Stomach (tissue), 9 donors: Measurements from ENCODE around the gene GRAMD1A. TPM values are rescaled to one million over a fixed set of nuclear protein-coding genes. Genes with fewer than 3 reads are reported as not detected.

Experiments used
- DNase-seq, 2 donors: peaks; one replicate each; pipeline versions ENCODE4 v3.0.0 to v3.0.0-alpha.2; 2013 to 2019
- H3K27ac ChIP-seq, 5 donors: fragments of 200-600 bp in 4 of 5; sonication (generic) in 4 of 5; one replicate each; pipeline ENCODE4 v1.5.1; 2013 to 2019; ENCODE audit warnings: mild to moderate bottlenecking in 1 of 5, moderate library complexity in 1 of 5
- H3K27me3 ChIP-seq, 3 donors: fragments of 200-600 bp; sonication (generic); one replicate each; pipeline ENCODE4 v1.5.1; 2017 to 2019; ENCODE audit warnings: mixed run types in 1 of 3
- H3K36me3 ChIP-seq, 4 donors: fragments of 200-600 bp; sonication (generic); 1 replicate in 3 of 4; 2 replicates in 1 of 4; pipeline ENCODE4 v1.5.1; 2016 to 2019
- H3K4me1 ChIP-seq, 4 donors: fragments of 200-600 bp; sonication (generic); one replicate each; pipeline ENCODE4 v1.5.1; 2016 to 2019
- H3K4me3 ChIP-seq, 4 donors: fragments of 200-600 bp; sonication (generic) in 3 of 4; one replicate each; pipeline ENCODE4 v1.5.1; 2016 to 2019; ENCODE audit warnings: mild to moderate bottlenecking in 1 of 4
- H3K9me3 ChIP-seq, 4 donors: fragments of 200-600 bp; sonication (generic); one replicate each; pipeline ENCODE4 v1.5.1; 2016 to 2019
- CTCF ChIP-seq, 7 experiments: fragments of 450-650 bp in 4 of 7; fragments of 200-600 bp in 3 of 7; sonication (generic) in 3 of 7; IDR thresholded peaks; one replicate each; pipeline ENCODE4 v1.5.1; 2016 to 2019; ENCODE audit warnings: antibody characterized with exemption in 7 of 7, control low read depth in 2 of 7, mild to moderate bottlenecking in 1 of 7
- EP300 ChIP-seq: sonication (generic); formaldehyde crosslinking; IDR thresholded peaks from one replicate; pipeline ENCODE4 v1.6.1; 2017; ENCODE audit warnings: antibody characterized with exemption
- POLR2A ChIP-seq, 4 donors: fragments of 450-650 bp; IDR thresholded peaks; one replicate each; pipeline ENCODE4 v1.6.1; 2016; ENCODE audit warnings: antibody characterized with exemption in 4 of 4, control low read depth in 2 of 4, mild to moderate bottlenecking in 1 of 4, moderate library complexity in 1 of 4
- POLR2AphosphoS5 ChIP-seq, 3 donors: sonication (generic); formaldehyde crosslinking; IDR thresholded peaks; one replicate each; pipeline ENCODE4 v1.6.1; 2016; ENCODE audit warnings: antibody characterized with exemption in 3 of 3
- WGBS, 5 donors: extraction: QIAGEN DNeasy Blood & Tissue Kit in 3 of 5; methylation state at CpG; one replicate each; pipeline versions ENCODE4 v1.1.5 to v1.1.7; 2013 to 2018; 5-methylcytosine and 5-hydroxymethylcytosine counted together
- intact Hi-C: fragments of 100-400 bp; cut with DNase I; formaldehyde crosslinking; loops from one replicate; pipeline ENCODE4 v1.15.1; 2023; ENCODE audit warnings: low total_unique reads
- polyA plus RNA-seq, 3 donors: library from polyadenylated mRNA; stranded (reverse); fragments of 200-250 nt; gene quantifications; one replicate each; pipeline ENCODE4 v1.2.3, GENCODE V29; 2013
- total RNA-seq, 5 donors: library from RNA; depleted of rRNA; stranded (reverse); fragments of >200 nt; gene quantifications; one replicate each; pipeline versions ENCODE4 v1.1.0 to v1.2.3, GENCODE V29; 2014 to 2016
- donor health status: healthy with polysubstance abuse.
- donor health status: Bipolar disorder and iron deficiency.
- donor health status: healthy.

The GRAMD1A gene
- total and polyA plus RNA-seq, 8 donors: 29.8 to 74.1 (median 45.1) TPM

GRCh38 chr19:35029737-35030256 is 29.7 kb downstream of the GRAMD1A start:
- H3K4me3 ChIP-seq: peak overlapping the region; percentile 57 to 72 (median 60)
- no peaks in the 10 kb centered on the region for H3K9me3 ChIP-seq
- no peak for TF ChIP-seq EP300
- TF ChIP-seq CTCF (IDR thresholded peaks at IDR 0.05): no peak
- no peak for TF ChIP-seq POLR2AphosphoS5 (IDR thresholded peaks at IDR 0.05)
- no peak for TF ChIP-seq POLR2A (IDR thresholded peaks at IDR 0.05)
- intact Hi-C loops: no loop called here
- no peak for DNase-seq
- H3K27me3 ChIP-seq: peaks cover 0 to 27% (median 0%) of the 10 kb centered on the region in 3 donors
- 12 to 19% (median 17%) methylated on average over 7 to 11 of the region's 11 CpGs for WGBS, 5 donors
- peak overlapping the region in 2 of 5 donors; percentile 37 to 65 for H3K27ac ChIP-seq
- H3K4me1 ChIP-seq: peaks cover 12 to 29% (median 15%) of the 10 kb centered on the region in 4 donors
- H3K36me3 ChIP-seq: peaks cover 10 to 49% (median 40%) of the 10 kb centered on the region in 4 donors

- no peak for TF ChIP-seq EP300
- TF ChIP-seq POLR2A (IDR thresholded peaks at IDR 0.05): no peak
- TF ChIP-seq CTCF (IDR thresholded peaks at IDR 0.05): no peak
- TF ChIP-seq POLR2AphosphoS5 (IDR thresholded peaks at IDR 0.05): no peak
- 0 to 2% (median 1%) methylated on average over 35 to 109 of the region's 118 CpGs for whole genome bisulfite sequencing, 5 donors
- intact Hi-C loops: no loop called here
- Histone ChIP-seq H3K36me3 (peaks cover 10 to 45% (median 33%) of the 10 kb centered on the region in 4 donors), H3K9me3 (no peaks in the 10 kb centered on the region), H3K27me3 (peaks cover 0 to 27% (median 0%) of the 10 kb centered on the region in 3 donors), H3K27ac (peak within 1 kb of the TSS in 3 of 5 donors; percentile 20 to 65 (median 58)), H3K4me3 (peak within 1 kb of the TSS; percentile 57 to 72 (median 60)), H3K4me1 (peaks cover 12 to 29% (median 15%) of the 10 kb centered on the region in 4 donors)
- peak; percentile 62 to 90 for DNase-seq
These were observed 30.3 kb downstream of the GRAMD1A start, which contains the start of gene SCN1B for GRCh38 chr19:35030257-35031071. TSS of gene SCN1B (plus strand) at chr19:35030470. CDS start at chr19:35030821, 351 bp downstream.

DNA sequence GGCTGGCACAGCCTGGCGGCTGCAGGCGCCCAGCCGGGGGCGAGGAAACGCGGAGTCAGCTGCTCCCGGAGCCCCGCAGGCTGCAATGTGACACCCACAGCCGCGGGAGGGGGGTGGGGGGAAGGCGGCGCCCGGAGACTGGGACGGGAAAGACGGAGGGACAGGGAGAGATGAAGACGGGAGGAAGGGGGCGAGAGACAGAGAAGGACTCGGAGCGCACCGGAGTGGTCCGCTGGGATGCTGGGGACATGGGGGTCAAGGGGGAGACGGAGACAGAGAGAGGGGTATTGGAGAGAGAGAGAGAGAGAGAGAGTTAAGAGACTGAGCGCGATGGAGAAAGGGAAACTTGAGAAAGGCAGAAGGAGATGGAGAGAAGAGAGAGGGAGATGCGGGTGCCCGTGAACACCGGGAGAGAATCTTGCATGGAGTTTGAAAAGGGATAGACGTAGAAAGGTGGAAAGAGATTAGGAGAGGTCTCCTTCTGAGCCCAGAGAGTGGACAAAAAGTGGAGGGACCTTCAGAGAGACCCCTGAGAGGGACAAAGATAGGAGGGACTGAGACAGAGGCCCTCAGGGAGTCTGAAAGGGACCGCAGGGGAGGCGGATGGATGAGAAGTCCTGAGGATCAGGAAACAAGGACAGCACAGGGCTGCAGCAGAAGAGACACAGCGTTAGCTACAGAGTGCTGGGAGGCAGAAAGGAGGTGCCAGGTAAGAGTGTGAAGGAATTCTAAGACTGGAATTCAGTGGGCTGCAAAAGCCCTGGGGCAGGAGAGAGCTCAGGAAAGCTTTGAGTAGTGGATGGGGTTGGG is 31.2 kb downstream of the GRAMD1A start:
- peaks cover 3 to 37% (median 25%) of the 10 kb centered on the region in 4 donors for H3K36me3 ChIP-seq
- peaks cover 0 to 27% (median 0%) of the 10 kb centered on the region in 3 donors for H3K27me3 ChIP-seq
- DNase-seq: peak in 1 of 2 donors; percentile 61
- TF ChIP-seq CTCF (IDR thresholded peaks at IDR 0.05) (no peak), POLR2AphosphoS5 (IDR thresholded peaks at IDR 0.05) (no peak), EP300 (no peak), POLR2A (IDR thresholded peaks at IDR 0.05) (no peak)
- peak overlapping the region in 3 of 5 donors; percentile 20 to 65 (median 58) for H3K27ac ChIP-seq
- H3K4me3 ChIP-seq: peak overlapping the region; percentile 57 to 72 (median 60)
- peaks cover 12 to 29% (median 15%) of the 10 kb centered on the region in 4 donors for H3K4me1 ChIP-seq
- intact Hi-C loops: no loop called here
- H3K9me3 ChIP-seq: no peaks in the 10 kb centered on the region
- WGBS, 5 donors: 10 to 13% (median 11%) methylated on average over 30 to 31 of the region's 31 CpGs

DNA sequence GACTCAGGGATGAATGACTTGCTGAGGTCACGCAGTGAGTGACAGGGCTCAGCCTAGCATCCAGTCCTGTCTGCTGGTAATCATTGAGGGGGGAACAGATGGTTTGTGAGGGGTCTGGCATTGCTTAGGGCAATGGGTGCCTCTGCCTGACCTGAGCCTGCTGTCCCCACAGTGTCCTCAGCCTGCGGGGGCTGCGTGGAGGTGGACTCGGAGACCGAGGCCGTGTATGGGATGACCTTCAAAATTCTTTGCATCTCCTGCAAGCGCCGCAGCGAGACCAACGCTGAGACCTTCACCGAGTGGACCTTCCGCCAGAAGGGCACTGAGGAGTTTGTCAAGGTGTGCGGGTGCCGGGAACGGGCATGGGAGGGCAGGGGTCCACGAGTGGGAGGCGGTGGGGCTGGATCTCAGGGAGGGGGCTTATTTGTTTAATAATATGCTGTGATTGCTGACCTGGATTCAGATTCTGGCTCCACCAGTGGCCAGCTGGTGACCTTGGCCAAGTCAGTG is 32.3 kb downstream of the GRAMD1A start:
- WGBS, 5 donors: 91 to 96% (median 92%) methylated on average over 14 to 17 of the region's 17 CpGs
- H3K36me3 ChIP-seq: peaks cover 0 to 26% (median 14%) of the 10 kb centered on the region in 4 donors
- intact Hi-C loops: no loop called here
- no peak overlapping the region for H3K27ac ChIP-seq
- H3K4me1 ChIP-seq: peaks cover 12 to 31% (median 15%) of the 10 kb centered on the region in 4 donors
- no peak for DNase-seq
- peaks cover 0 to 27% (median 0%) of the 10 kb centered on the region in 3 donors for H3K27me3 ChIP-seq
- H3K4me3 ChIP-seq: no peak overlapping the region
- H3K9me3 ChIP-seq: no peaks in the 10 kb centered on the region
- TF ChIP-seq POLR2A (IDR thresholded peaks at IDR 0.05): no peak
- TF ChIP-seq POLR2AphosphoS5 (IDR thresholded peaks at IDR 0.05): no peak
- TF ChIP-seq EP300: no peak
- no peak for TF ChIP-seq CTCF (IDR thresholded peaks at IDR 0.05)
